Stimulated activated CD8-positive, alpha-beta memory T cell treated with anti-CD3 and anti-CD28 coated beads, Interleukin-4, amount 100 ng/mL, for 1 hour (primary cell): ENCODE measurements around the gene CARD14.
A peak's percentile ranks its signal among the peaks of the same experiment; 100 is the strongest.
"Not testable (repeated sequence)": the region's sequence is repeated elsewhere in the genome, so short reads cannot be mapped to it uniquely, and the experiment has no call there.

Experiments
- DNase-seq, 2 donors: peaks; one replicate each; pipeline ENCODE4 v3.0.0-alpha.2; 2020; ENCODE audit warnings: low read depth in 2 of 2, low spot score in 1 of 2

The CARD14 gene

DNA sequence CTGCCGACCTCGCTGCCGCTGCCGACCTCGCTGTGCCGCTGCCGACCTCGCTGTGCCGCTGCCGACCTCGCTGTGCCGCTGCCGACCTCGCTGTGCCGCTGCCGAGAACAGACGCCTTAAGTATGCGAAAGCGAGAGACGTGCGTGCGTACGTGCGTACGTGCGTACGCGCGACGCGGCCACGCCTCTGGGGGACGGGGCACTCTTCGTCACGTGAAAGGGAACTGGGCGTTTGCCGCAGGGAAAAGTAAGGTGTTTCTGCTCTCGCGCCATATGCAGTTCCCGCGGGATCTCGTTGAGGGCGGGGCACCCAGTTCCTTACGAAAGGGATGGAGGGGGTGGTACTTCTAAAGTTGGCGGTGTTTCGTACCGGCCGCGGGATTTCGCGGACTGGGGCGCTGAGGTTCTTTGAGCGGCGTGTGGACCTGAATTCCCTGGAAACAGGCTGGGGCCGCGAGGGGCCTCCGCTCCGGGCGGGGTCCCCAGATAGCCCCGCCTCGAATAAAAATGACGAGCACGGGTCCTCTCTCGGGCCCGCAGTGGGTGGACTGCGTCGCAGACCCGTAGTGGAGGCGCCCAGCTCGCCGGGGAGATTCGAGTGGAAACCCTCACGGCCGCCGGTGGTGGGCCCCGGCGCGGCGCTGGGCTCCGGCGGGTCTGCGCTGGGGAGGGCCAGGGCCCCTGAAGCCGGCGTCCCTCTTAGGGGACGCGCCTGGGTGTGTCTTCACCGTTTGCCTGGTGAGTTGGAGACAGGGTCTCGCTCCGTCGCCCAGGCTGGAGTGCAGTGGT lies 22.6 kb upstream of the CARD14 start, which contains the start of gene EIF4A3:
EIF4A3 (minus strand) TSS at position 94 of the 788 bp plus-strand sequence. CDS start 167 bp downstream, outside the sequence.
- peak; percentile 81 to 93 for DNase-seq

GRCh38 chr17:80151333-80151732 lies 18.5 kb upstream of the CARD14 start:
- no peak for DNase-seq

DNA sequence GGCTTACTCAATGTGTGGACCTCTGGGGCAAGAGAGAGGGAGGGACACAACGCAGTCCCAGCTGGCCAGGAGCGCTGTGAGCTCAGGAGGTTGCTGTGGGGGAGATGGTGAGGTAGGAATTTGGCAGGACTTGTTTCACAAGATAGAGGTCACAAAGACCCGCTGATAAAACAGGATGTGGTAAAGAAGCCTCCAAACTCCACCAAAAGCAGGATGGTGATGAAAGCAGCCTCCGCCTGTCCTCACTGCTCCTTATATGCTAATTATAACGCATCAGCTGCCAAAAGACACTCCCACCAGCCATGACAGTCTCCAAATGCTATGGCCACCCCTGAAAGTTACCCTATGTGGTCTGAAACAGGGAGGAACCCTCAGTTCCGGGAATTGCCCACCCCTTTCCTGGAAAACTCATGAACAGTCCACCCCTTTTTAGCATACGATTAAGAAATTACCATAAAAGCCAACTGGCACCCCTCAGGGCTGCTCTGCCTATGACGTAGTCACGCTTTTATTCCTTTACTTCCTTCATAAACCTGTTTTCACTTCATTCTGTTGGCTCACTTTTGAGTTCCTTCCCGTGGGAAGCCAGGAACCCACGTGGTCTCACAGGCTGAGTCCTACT lies 17.6 kb upstream of the CARD14 start:
- no peak for DNase-seq

DNA sequence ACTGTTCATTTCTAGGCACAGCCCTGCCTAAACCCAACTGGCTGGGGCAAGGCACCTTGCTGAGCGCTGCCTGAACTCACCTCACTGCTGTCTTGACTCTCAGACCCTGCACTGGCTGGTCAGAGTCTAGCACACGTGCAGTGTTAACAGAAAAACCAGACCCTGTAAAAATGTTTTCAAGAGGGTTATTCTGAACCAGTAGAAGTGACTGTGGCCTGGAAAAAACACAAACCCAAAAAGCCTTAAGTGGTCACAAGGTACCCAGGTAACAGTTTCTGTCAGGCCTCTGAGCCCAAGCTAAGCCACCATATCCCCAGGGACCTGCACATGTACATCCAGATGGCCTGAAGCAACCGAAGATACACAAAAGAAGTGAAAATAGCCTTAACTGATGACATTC lies 16.8 kb upstream of the CARD14 start:
- no peak for DNase-seq

DNA sequence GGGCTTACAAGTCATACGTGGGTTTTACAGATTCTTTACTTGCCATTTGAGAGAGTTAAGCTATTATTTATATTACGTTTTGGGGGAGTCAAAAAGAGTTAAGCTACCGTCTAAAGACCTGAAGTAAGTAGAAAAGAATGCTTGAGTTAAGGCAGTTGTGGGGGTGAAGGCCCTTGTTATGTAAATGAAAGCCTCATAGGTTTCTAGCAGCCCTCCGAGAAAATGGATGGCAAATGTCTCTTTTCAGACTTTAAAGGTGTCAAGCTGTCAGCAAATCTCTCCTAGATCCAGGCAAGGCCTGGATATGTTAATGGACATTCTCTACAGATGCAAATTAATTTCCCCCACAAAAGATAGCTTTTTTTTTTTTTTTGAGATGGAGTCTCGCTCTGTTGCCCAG lies 15.7 kb upstream of the CARD14 start:
- no peak for DNase-seq

DNA sequence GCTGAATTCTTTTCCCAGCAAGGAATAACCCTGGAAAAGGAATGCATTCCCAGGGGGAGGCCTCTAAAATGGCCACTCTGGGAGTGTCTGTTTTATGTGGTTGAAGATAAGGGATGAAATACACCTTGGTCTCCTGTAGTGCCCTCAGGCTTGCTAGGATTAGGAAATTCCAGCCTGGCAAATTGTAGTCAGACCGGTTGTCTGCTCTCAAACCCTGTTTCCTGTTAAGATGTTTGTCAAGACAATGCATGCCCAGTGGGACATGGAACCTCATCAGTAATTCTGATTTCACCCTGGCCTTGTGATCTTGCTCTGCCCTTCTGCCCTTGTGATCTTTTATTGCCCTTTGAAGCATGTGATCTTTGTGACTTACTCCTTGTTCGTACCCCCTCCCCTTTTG lies 14.2 kb upstream of the CARD14 start:
- DNase-seq = not testable (repeated sequence)

GRCh38 chr17:80158846-80159245 lies 11.0 kb upstream of the CARD14 start:
- no peak for DNase-seq

DNA sequence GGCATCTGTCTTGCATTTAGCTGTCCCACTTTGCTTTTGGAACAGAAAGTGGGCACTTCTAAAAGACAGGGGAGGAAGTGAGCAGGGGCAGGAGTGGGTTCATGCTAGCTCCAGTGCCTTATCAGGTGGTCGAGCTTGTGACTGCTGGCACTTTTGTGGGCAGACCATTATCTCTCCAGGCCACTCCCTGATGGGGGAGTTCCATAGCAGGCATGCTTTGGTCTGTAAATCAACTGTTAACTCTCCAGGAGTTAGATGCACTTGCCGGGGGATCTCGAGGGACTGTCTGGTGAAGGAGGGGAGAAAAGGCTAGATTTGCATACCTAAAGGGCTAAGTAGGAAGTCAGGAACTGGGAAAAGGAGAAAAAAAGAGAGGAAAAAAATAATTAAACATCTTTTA lies 9.3 kb upstream of the CARD14 start:
- DNase-seq = no peak

DNA sequence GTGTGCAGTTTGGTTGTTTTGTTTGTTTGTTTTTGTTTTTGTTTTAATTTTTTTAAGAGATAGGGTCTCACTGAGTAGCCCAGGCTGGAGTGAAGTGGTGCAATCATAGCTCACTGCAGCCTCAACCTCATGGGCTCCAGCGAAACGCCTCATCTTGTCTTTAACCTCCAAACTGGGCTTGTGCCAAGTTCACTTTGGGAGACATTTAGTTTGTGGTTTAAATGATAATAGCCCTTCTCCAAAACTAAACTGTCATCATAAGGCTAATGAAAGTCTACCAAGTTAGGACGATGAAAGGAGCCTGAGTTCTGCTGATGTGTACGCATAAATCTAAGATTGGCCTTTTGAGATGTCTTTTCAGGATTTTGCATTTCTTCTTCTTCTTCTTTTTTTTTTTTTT lies 6.5 kb upstream of the CARD14 start:
- no peak for DNase-seq

DNA sequence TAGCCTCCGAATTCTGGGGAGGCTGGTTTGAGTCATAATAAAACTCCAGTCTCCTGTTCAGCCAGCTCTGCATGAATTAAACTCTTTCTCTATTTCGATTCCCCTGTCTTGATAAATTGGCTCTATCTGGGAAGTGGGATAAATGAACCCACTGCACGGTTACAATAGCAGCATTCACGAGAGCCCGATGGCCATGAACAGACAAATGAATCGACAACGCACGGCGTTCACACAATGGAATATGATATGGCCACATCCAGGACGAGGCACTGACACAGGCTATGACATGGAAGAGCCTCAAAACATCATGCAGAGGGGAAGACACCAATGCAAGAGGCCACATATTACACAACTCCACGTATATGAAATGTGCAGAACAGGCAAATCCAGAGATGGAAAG lies 5.6 kb upstream of the CARD14 start:
- DNase-seq = no peak

GRCh38 chr17:80166446-80166845 lies 3.4 kb upstream of the CARD14 start:
- no peak for DNase-seq

- DNase-seq = no peak
These were observed 1.5 kb upstream of the CARD14 start for GRCh38 chr17:80168371-80168770.

- DNase-seq = no peak
These were observed 723 bp upstream of the CARD14 start for GRCh38 chr17:80169107-80169506.

DNA sequence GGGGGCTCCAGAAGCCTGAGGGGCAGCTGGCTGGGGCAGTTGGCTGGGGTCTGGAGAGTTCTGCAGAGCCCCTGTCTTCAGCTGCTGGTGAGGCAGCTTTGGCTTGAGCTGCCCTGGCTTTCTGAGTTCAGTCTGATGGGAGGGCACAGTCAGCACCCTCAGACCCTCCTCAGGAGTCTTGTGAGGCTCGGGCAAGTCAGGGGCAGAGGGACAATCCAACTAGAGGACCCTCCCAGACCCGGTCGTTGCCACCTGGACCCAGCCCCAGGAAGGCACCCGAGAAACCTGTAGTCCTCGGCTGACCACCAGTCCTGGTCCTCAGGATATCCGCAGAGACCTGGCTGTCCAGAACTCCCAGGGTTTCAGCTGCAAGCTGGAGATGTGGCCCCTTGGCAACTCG lies 1.9 kb downstream of the CARD14 start:
- no peak for DNase-seq

GRCh38 chr17:80173126-80173525 lies 3.3 kb downstream of the CARD14 start:
- DNase-seq = no peak

GRCh38 chr17:80173916-80174315 lies 4.1 kb downstream of the CARD14 start:
- no peak for DNase-seq

DNA sequence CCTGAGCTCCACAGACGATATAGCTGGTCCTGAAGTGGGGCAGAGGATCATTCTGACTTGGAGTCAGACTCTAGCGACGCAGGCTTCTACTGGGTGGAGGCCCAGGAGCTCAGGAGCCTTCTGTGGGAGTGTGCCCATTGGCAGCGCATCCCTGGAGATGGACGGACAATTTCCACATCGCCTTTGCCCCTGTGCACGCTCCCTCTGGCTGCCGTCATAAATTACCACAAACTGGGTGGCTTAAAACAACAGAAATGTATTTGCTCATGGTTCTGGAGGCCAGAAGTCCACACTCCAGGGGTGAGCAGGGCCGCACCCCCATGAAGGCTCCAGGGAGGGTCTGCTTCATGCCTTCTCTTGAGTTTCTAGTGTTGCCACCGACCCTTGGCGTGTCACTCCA lies 6.9 kb downstream of the CARD14 start:
- DNase-seq = no peak

DNA sequence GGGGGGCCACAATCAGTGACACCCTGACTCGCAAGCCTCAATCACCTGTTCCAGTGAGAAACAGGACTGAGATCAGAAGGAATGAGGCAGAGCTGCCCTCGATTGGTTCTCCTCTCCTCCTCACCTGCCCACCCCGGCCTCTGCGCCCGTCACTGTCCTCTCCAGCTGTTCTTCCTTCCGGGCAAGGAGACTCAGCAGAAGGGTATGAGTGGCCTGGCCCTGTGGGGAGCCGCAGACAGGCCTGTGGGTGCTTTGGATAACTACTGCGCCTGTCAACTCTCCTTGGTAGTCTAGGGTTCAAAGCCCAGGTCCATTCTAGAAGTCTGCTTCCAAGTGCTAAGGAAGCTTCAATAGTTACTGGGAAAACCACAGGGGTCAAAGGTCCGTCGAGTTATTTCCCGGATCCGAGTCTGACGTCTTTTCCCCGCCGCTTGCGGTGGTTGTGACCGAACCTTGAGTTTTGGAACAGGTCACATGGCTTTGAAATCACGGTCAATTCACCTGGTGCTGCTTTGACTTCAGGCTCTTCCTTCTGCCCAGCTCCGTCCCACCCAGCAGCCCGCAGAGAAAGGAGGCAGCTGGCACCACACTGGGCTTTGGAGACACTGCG lies 8.3 kb downstream of the CARD14 start:
- no peak for DNase-seq

DNA sequence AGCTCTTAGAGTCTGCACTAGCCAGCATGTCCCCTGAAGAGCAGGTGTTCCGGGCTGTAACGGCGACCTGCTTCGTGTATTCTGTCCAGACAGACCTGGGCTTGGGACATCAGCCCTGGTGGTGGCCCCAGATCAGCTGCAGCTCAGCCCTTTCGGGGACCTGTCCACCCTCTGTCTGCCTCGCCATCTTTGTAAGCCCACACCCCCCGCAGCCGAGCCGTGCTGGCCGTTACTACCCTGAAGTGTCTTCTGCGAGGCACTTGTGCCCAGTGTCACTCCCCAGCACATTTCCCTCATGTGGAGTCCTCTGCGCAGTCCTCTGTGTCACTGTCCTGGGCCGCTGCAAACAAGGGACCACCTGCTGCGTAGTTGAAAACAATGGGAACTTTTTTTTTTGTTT lies 10.4 kb downstream of the CARD14 start:
- no peak for DNase-seq

GRCh38 chr17:80181431-80181830 lies 11.6 kb downstream of the CARD14 start:
- DNase-seq = no peak

- DNase-seq = no peak
These were observed 12.5 kb downstream of the CARD14 start for GRCh38 chr17:80182118-80182844.

- DNase-seq = no peak
These were observed 13.0 kb downstream of the CARD14 start for GRCh38 chr17:80182845-80183223.
